ENCODE results near the gene CCSAP.
"Not testable (repeated sequence)": the region's sequence is repeated elsewhere in the genome, so short reads cannot be mapped to it uniquely, and the experiment has no call there.

CCSAP gene

DNA sequence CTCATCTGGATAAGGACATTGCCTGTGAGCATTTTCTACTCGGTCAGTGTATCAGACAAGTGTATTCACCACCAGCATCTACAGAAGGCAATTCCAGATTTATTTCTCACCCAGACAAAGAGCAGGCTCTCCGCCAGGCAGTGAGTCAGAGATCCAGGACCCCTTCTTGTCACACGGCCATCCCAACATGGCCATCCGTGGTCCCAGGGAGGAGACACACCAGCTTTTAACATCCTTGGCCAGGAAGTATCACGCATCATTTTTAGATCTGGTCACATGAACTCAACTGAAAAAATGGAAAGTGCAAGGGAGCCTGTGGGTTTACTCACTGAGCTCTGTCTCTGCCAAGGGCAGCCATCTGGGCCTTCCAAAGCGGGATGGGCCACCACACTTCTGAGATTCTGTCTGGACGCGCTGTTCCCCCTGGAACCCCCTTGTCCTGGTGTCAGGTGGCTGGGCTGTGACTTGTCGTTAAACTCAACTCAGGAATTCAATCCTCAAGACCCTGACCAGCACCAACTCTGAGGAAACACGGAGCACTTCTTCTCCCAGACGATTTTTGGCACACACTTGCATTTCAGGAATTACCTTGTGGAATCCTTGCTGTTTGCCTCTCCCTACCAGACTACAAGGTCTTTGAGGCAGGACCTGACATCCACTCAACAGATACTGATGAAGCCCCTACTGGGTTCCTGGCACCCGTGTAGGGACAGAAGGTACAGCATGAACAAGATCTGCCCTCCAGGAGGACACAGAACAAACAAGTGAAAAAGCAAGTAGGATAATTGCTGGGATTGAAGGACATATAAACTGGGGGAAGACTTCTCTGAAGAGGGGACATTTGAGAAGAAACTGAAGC, 21.6 kb upstream of the CCSAP start:
- no peak for DNase-seq (ENCODE audit: low read depth in 2 of 2)

- DNase-seq (ENCODE audit: low read depth in 2 of 2) = no peak
Measured at GRCh38 chr1:229363723-229364122, 20.9 kb upstream of the CCSAP start.

DNA sequence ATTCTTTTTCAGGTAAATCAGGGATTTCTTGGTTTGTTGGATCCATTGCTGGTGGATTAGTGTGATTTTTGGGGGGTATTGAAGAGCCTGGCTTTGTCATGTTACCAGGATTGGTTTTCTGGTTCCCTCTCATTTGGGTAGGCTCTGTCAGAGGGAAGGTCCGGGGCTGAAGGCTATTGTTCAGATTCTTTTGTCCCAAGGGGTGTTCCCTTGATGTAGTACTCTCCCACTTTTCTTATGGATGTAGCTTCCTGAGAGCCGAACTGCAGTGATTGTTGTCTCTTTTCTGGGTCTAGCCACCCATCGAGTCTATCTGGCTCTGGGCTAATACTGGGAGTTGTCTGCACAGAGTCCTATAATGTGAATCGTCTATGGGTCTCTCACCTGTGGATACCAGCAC, 17.6 kb upstream of the CCSAP start:
- DNase-seq (ENCODE audit: low read depth in 2 of 2) = no peak

- no peak for DNase-seq (ENCODE audit: low read depth in 2 of 2)
Measured at GRCh38 chr1:229355661-229356060, 12.8 kb upstream of the CCSAP start.

DNA sequence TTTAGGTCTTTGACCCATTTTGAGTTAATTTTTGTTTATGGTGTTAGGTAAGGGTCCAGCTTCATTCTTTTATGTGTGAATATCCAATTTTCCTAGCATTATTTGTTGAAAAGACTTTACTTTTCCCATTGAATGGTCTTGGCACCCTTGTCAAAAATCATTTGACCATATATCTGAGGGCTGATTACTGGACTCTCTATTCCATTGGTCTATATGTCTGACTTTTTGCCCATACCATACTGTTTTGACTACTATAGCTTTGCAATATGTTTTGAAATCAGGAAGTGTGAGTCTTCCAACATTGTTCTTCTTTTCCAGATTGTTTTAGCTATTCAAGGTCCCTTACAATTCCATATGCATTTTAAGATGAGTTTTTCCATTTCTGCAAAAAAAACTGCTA, 11.4 kb upstream of the CCSAP start:
- DNase-seq (ENCODE audit: low read depth in 2 of 2) = no peak

DNA sequence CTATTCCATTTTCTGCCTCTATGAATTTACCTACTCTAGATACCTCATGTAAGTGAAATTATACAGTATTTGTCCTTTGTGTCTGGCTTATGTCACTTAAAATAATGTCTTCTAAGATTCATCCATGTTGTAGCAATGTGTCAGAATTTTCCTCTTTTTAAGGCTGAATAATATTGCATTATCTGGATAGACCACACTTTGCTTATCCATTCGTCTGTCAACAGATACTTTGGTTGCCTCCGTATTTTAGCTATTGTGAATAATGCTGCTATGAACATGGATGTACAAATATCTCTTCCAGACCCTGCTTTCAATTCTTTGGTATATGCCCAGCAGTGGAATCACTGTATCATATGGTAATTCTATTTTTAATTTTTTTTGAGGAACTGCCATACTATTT, 10.1 kb upstream of the CCSAP start:
- no peak for DNase-seq (ENCODE audit: low read depth in 2 of 2)

DNA sequence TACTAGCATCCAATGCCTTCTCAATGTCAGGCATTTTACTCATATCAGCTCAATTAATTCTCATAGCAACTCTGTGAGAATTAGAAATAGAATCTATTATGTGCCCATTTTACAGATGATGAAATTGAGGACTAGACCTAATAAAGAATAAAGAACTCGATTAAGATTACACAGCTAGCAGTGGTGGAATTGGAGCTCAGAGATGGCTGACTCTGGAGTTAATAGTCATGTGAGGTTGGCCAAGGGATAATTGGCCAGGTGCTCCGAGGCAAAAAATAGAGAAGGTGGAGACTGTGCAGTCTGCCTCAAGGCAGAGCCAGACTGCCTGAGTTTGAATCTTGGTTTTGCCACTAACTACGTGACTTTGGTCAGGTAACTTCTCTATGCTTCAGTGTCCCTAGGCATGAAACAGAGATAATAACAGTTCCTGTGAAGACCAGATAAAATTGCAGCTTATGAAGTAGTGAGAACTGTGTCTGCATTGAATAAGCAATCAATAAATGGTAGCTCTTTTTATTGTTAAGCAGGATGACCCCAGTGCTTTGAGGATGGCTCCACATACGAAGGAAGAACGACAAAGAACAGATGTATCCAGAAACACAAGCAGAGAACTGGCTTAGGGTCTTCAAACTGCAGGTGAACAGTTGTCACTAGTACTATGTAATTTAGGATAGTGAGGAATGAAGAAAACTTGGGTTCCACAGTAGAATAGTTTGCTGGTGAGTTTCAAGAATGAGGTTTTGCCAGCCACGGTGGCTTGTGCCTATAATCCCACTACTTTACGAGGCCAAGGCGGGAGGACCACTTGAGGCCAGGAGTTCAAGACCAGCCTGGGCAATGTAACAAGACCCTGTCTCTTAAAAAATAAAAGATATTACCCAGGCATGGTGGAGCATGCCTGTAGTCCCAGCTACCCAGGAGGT, 6.9 kb upstream of the CCSAP start:
- DNase-seq (ENCODE audit: low read depth in 2 of 2) = no peak

DNA sequence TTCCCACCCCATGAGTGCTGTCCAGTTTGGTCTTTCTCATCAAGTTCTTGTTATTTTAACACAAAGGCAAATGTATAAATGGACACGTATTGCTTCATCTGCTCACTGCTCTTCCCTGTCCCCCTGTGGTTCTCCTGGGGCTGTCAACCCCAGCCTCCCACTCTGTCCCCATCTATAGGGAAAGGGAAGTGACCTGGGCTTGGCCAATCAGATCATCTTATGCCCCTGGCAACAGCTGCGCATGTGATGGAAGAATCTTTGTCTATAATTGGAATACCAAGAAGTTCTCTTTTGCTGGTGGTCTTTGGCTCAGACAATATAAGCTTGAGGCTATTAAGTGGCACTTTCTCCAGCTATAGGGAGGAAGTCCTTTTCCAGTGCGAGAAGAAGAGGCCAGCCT, 4.7 kb upstream of the CCSAP start:
- no peak for DNase-seq (ENCODE audit: low read depth in 2 of 2)

- no peak for DNase-seq (ENCODE audit: low read depth in 2 of 2)
Measured at GRCh38 chr1:229344937-229345684, 2.3 kb upstream of the CCSAP start.

DNA sequence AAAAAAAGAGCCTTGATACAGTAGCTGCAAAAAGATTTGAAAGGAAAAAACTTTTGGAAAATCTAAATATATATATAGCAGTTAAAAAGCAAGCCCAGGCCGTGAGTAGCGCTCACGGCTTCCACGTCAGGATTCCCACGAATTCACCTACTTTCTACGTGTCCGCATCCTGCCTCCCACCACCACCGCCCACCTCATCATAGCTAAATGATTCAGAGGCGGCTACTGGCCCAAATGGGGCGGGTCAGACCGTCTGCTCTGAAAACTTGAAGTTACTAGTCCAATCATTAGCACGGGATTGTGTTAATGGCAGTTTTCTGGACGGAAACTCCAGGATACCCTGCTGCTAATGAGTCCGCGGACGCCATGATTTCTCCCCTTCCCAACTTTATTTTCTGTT, 1.3 kb upstream of the CCSAP start:
- no peak for DNase-seq (ENCODE audit: low read depth in 2 of 2)

DNA sequence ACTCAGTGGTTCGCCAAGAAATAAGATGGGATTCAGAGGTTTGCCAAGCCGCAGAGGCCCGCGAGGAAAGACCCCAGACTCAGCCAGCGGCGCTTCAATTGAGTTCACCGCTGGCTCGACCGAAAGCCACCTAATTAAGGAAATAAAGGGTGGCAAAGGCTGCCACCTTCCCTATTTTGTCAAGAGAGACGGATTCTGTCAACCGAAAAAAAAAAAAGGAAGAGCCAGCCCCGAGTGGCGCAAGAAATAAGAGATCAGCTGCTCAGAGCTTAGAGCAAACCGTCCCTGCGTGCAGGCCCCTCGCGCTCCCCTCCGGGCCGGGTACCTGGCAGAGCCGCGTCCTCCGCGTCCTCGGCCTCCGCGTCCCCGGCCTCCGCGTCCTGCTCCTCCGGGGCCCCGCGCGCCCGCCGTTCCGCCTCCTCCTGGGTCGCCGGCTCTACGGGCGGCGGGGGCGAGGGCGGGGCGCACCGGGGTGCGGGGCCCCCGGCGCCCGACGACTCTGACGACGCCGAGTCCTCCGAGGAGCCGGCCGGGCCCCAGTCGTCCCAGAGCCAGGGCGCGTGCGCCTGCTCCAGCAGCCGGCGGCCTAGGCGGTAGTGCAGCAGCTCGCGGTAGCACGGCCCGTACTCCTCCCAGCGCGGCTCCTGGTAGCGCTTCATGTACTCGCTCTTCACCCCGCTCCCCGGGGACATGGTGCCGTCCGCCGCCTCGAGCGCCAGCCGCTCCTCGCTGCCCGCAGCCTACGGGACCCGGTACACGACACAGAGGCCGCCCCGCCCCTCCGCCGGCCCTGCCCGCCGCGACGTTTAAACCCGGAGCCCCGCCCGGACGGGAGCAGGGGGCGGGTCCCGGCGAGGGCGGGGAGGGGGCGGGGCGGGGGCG, 832 bp downstream of the CCSAP start:
- DNase-seq (ENCODE audit: low read depth in 2 of 2) = peak; percentile 60 to 67

DNA sequence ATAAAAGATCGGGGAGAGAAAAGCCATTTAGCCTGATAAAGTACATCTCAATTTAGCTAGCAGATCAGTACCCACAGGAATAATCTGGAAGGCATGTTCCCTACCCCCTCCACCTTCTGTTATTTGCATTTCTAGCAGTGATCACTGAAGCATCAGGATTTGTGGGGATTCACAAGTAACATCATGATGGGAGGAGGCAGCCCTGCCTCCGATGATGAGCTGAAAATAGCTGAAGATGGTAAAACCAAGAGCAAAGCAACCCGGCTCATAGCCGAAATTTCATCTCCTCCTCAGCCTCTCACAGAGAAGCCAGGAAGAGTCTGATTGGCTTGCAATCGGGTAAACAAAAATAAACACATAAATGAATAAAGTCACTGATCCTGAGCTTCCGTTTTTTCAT, 2.4 kb downstream of the CCSAP start:
- DNase-seq (ENCODE audit: low read depth in 2 of 2) = no peak

- DNase-seq (ENCODE audit: low read depth in 2 of 2) = no peak
Measured at GRCh38 chr1:229339520-229339919, 3.3 kb downstream of the CCSAP start.

DNA sequence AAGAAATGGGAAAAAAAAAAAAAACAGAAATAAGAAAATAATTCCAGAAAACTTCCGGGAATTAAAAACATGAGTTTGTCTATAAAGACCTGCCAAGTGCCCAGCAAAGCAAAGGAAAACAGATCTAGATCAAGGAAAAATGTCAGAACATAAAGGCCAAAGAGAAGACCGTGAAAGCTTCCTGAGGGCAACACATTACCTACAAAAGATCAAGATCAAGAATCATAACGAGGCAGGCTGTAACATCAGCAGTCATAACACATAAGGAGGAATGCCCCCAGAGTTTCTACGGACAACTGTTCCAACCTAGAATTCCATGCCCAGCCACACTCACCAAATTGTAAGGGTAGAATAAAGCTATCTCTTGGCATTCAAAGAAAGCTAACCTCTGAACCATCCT, 3.8 kb downstream of the CCSAP start:
- no peak for DNase-seq (ENCODE audit: low read depth in 2 of 2)

GRCh38 chr1:229336345-229336744, 6.5 kb downstream of the CCSAP start:
- DNase-seq (ENCODE audit: low read depth in 2 of 2) = no peak

DNA sequence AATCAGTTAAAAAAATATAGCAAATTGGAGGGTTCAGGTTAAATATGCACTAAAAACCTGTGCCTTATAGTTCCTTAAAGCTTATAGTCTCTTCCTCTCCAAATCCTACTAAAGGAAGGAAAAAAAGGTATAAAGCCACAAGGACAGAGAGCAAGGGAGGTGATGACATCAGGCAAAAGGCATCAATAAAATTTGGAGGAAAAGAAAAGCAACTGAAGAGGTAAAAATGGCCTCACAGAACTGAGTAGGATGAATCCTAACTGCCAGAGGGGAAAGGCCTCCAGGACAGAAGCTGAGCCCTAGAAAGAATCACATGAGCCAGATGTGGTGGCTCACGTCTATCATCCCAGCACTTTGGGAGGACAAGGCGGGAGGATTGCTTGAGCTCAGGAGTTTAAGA, 8.1 kb downstream of the CCSAP start:
- no peak for DNase-seq (ENCODE audit: low read depth in 2 of 2)

DNA sequence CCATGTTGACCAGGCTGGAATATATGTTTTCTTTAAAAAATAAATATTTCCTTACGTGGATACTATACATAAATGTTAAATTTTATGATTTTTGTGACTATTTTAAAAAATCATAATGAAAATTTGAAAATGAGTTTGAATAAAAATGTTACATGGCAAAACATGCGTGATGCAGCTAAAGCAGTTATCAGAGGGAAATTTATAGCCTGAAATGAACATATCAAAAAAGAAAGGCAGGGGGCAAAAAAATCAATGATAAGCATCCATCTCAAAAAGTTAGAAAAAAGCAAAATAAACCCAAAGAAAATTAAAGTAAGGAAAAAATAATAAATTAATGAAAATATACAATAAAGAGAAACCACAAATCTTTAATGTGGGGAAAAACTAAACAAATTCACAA, 8.6 kb downstream of the CCSAP start:
- DNase-seq (ENCODE audit: low read depth in 2 of 2) = no peak

DNA sequence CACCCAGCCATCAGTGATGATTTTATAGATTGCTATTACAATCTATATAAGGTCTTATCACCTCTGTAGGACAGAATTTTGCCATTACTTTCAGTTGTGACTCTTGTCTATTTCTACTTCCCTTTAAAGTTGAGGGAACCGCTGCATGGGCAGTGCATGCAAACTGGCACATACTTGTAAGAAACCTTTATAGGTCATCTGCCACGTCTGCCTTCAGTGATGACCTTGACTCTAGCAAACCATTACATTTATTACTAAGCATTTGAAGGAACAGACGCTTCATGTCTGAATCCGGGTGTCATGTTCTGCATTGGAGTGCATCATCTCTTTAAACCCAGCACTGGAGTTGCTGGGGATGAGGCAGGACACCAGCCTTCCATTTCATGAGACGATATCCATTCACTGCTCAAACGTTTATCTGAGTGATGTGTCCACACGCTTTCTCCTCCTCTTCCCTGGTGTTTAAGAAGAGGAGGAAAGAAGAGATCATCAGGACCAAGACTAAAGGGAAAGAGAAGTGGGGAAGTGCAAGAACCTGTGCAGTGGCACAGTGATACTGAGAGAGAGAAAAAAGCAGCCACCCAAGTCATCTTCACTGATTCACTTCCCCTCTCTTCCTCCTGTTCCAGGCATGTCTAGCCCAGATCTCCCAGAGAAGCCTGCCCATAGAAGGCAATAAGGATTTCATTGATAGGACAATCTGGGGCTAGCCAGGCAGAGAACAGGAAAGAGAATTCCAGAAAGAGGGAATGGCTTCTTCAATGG, 14.1 kb downstream of the CCSAP start:
- no peak for DNase-seq (ENCODE audit: low read depth in 2 of 2)

DNA sequence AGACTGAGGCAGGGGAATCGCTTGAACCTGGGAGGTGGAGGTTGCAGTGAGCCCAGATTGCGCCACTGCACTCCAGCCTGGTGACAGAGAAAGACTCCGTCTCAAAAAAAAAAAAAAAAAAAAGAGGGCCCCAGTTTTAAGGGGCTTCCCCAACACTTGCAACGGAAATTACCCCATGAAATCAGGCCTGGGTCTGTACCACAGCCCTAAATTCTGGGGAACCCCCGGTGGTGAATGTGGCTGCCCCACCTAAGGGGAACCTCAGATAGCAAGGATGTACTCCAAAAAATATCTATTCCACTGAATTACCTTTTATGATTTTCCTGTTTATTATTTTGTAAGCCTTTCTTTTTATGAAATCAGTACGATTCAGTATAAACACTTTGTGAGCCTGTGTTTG, 15.1 kb downstream of the CCSAP start:
- DNase-seq (ENCODE audit: low read depth in 2 of 2) = not testable (repeated sequence)

GRCh38 chr1:229326601-229327000, 16.2 kb downstream of the CCSAP start:
- no peak for DNase-seq (ENCODE audit: low read depth in 2 of 2)

Measured in activated CD4-positive, alpha-beta T cell treated with anti-CD3 and anti-CD28 coated beads for 24 hours (primary cell).